Loucy (cell line): ENCODE results near the gene ZNF181.

Experiments used
- EZH2phosphoT487 ChIP-seq: fragments of 200-600 bp; IDR thresholded peaks from 2 replicates; pipeline ENCODE4 v1.6.1; 2018; ENCODE audit warnings: antibody characterized with exemption, mild to moderate bottlenecking, moderate library complexity, borderline replicate concordance
- TF ChIP-seq, protein P1 (sequence below): fragments of 200-600 bp; sonication (generic); conservative IDR thresholded peaks from 2 replicates; pipeline ENCODE4 v1.5.1; 2014; ENCODE audit warnings: mild to moderate bottlenecking, antibody characterized with exemption, low read length

DNA sequence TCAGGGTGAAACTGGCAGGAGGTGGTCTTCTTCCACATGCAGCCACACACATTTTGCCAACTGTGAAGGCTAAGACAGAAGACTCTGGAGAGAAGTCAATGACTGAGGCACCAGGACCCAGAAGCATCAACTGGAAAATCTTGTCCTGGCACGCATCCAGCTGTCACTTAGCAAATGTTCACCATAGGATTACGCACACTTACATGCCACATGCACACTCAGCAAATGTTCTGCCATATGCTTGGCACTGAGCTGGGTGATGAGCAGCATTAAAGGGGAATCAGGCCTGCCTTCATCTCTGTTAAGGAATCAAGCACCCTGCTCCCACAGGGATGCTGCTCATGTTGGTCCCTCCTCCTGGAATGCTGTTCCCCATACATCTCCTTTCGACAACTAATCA is 33.9 kb downstream of the ZNF181 start:
- TF ChIP-seq, protein P1, sequence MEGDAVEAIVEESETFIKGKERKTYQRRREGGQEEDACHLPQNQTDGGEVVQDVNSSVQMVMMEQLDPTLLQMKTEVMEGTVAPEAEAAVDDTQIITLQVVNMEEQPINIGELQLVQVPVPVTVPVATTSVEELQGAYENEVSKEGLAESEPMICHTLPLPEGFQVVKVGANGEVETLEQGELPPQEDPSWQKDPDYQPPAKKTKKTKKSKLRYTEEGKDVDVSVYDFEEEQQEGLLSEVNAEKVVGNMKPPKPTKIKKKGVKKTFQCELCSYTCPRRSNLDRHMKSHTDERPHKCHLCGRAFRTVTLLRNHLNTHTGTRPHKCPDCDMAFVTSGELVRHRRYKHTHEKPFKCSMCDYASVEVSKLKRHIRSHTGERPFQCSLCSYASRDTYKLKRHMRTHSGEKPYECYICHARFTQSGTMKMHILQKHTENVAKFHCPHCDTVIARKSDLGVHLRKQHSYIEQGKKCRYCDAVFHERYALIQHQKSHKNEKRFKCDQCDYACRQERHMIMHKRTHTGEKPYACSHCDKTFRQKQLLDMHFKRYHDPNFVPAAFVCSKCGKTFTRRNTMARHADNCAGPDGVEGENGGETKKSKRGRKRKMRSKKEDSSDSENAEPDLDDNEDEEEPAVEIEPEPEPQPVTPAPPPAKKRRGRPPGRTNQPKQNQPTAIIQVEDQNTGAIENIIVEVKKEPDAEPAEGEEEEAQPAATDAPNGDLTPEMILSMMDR = no peak
- TF ChIP-seq EZH2phosphoT487 = no peak
